K562 (cell line): ENCODE results near the gene ZCCHC14. TPM values are rescaled to one million over a fixed set of nuclear protein-coding genes. Genes with fewer than 3 reads are reported as not detected.

Experiments
- ATAC-seq: fragments of 200-7000 bp; cut with Tn5 transposase; 3 replicates; pipeline ENCODE4 v1.9.1; 2020; ENCODE audit warnings: moderate library complexity
- BruUV-seq: library from RNA; stranded (reverse); fragments of 400-500 nt; replicated peaks from 2 replicates; lab custom pipeline; 2021; lab: Mats Ljungman, UMichigan
- CTCF ChIA-PET: fragments of 300-600 bp; formaldehyde crosslinking; extraction: SDS; loops from one replicate; lab custom pipeline; 2021; ENCODE audit warnings: low intra/inter-chr PET ratio; lab: Yijun Ruan, JAX
- POLR2A ChIA-PET: fragments of 300-600, 350-650 bp; sonication (Branson Sonifier 250); formaldehyde crosslinking; extraction: SDS; loops from one replicate; lab custom pipeline; 2021; ENCODE audit warnings: antibody characterized with exemption, inconsistent platforms; lab: Yijun Ruan, JAX
- DNase-seq, 4 experiments: peaks; one replicate each; pipeline versions ENCODE4 v3.0.0 to v3.0.0-alpha.2; 2011 to 2018; ENCODE audit warnings: low spot score in 3 of 4, mixed read lengths in 3 of 4; ENCODE audit errors: extremely low read depth in 1 of 4
- FAIRE-seq: peaks from 2 replicates; lab custom pipeline; 2011; peaks lifted over from hg19 to GRCh38; lab: Jason Lieb, UNC
- H2AFZ ChIP-seq: 2 replicates; pipeline ENCODE4 v1.6.0; 2011; ENCODE audit warnings: low read depth, low read length, control low read depth, inconsistent platforms
- H3K27ac ChIP-seq: fragments of 200-600 bp; 3 replicates; pipeline ENCODE4 v1.8.0; 2011; ENCODE audit warnings: low read depth, mild to moderate bottlenecking, control low read depth, inconsistent platforms, low read length, moderate library complexity, mixed read lengths; ENCODE audit errors: extremely low read depth
- H3K27me3 ChIP-seq, 2 experiments: fragments of 300-600 bp in 1 of 2; 2 replicates in 1 of 2; 3 replicates in 1 of 2; pipeline versions ENCODE4 v1.6.0 to v1.8.0; 2011; ENCODE audit warnings: inconsistent platforms in 2 of 2, low read length in 2 of 2, mild to moderate bottlenecking in 1 of 2, mixed read lengths in 1 of 2, moderate library complexity in 1 of 2; ENCODE audit not compliant: control insufficient read depth in 2 of 2, insufficient read depth in 2 of 2
- H3K36me3 ChIP-seq: fragments of 300-600 bp; 3 replicates; pipeline ENCODE4 v1.8.0; 2011; ENCODE audit warnings: mild to moderate bottlenecking, low read length, inconsistent platforms; ENCODE audit not compliant: control insufficient read depth, insufficient read depth
- H3K4me1 ChIP-seq, 2 experiments: fragments of 200-600 bp in 1 of 2; replicated peaks in 1 of 2; 2 replicates in 1 of 2; 3 replicates in 1 of 2; pipeline versions ENCODE4 v1.5.1 to v1.8.0; 2011; ENCODE audit warnings: inconsistent platforms in 2 of 2, low read length in 2 of 2, mild to moderate bottlenecking in 1 of 2, mixed read lengths in 1 of 2, moderate library complexity in 1 of 2; ENCODE audit not compliant: control insufficient read depth in 2 of 2, insufficient read depth in 2 of 2
- H3K4me2 ChIP-seq: 2 replicates; pipeline ENCODE4 v1.6.1; 2011; ENCODE audit warnings: low read length, control low read depth, inconsistent platforms, mixed read lengths; ENCODE audit not compliant: insufficient read depth
- H3K4me3 ChIP-seq: fragments of 200-600 bp; sonication (generic), shearing (Covaris generic); 2 replicates; pipeline ENCODE4 v1.5.1; 2016; ENCODE audit warnings: control low read depth, inconsistent platforms
- H3K79me2 ChIP-seq: fragments of 200-600 bp; 3 replicates; pipeline ENCODE4 v1.8.0; 2011; ENCODE audit warnings: low read length, inconsistent platforms; ENCODE audit not compliant: control insufficient read depth, insufficient read depth
- H3K9ac ChIP-seq, 2 experiments: 2 replicates each; pipeline versions ENCODE4 v1.6.0 to v1.6.1; 2011; ENCODE audit warnings: low read depth in 2 of 2, low read length in 2 of 2, control low read depth in 1 of 2, inconsistent platforms in 1 of 2, mild to moderate bottlenecking in 1 of 2, mixed read lengths in 1 of 2; ENCODE audit not compliant: insufficient read depth in 1 of 2
- H3K9me1 ChIP-seq: one replicate; pipeline ENCODE4 v1.6.0; 2011; ENCODE audit warnings: inconsistent platforms, mild to moderate bottlenecking, low read length, moderate library complexity; ENCODE audit not compliant: control insufficient read depth, insufficient read depth
- H3K9me3 ChIP-seq: replicated peaks from 2 replicates; pipeline ENCODE4 v1.5.1; 2011; ENCODE audit warnings: low read depth, low read length, inconsistent platforms; ENCODE audit not compliant: control insufficient read depth, insufficient read depth
- H4K20me1 ChIP-seq: replicated peaks from 2 replicates; pipeline ENCODE4 v1.6.1; 2011; ENCODE audit warnings: low read length, inconsistent platforms, mixed read lengths; ENCODE audit not compliant: control insufficient read depth, insufficient read depth
- BRCA1 ChIP-seq, 2 experiments: fragments of 450-650 bp in 1 of 2; sonication (generic) in 1 of 2; formaldehyde crosslinking in 1 of 2; IDR thresholded peaks; 2 replicates each; pipeline versions ENCODE4 v1.5.0 to v1.6.1; 2017 to 2020; ENCODE audit warnings: mild to moderate bottlenecking in 1 of 2, missing genetic modification reagents in 1 of 2
- DACH1 ChIP-seq: fragments of 450-650 bp; IDR thresholded peaks from 2 replicates; pipeline ENCODE4 v1.6.1; 2018; ENCODE audit not compliant: partially characterized antibody
- EP400 ChIP-seq: fragments of 450-650 bp; IDR thresholded peaks from 2 replicates; pipeline ENCODE4 v1.6.1; 2017; ENCODE audit warnings: antibody characterized with exemption, mild to moderate bottlenecking, moderate library complexity
- HINFP ChIP-seq: fragments of 450-650 bp; conservative IDR thresholded peaks from 2 replicates; pipeline ENCODE4 v1.6.1; 2016; ENCODE audit warnings: missing genetic modification characterization, low read depth, mild to moderate bottlenecking, control low read depth, missing compliant biosample characterization
- HOXB6 ChIP-seq: fragments of 250-450 bp; sonication (Bioruptor Pico); IDR thresholded peaks from 2 replicates; pipeline ENCODE4 v1.5.1; 2022; ENCODE audit warnings: mild to moderate bottlenecking, borderline replicate concordance
- MECOM ChIP-seq: fragments of 250-450 bp; sonication (Bioruptor Pico); IDR thresholded peaks from 2 replicates; pipeline ENCODE4 v1.8.0; 2022; ENCODE audit warnings: inconsistent platforms
- NFIC ChIP-seq: fragments of 450-650 bp; IDR thresholded peaks from 2 replicates; pipeline ENCODE4 v1.6.1; 2017; ENCODE audit warnings: mild to moderate bottlenecking, inconsistent platforms
- PHTF2 ChIP-seq: fragments of 250-450 bp; sonication (Bioruptor Pico); IDR thresholded peaks from 2 replicates; pipeline ENCODE4 v1.5.0; 2021; ENCODE audit warnings: mild to moderate bottlenecking
- TRIM25 ChIP-seq: fragments of 450-650 bp; IDR thresholded peaks from 2 replicates; pipeline ENCODE4 v1.7.0; 2016; ENCODE audit warnings: borderline replicate concordance
- ZC3H11A ChIP-seq: IDR thresholded peaks from 2 replicates; pipeline ENCODE4 v1.6.1; 2012; ENCODE audit warnings: low read depth, low read length, improper control_type of control experiment
- ZNF239 ChIP-seq: fragments of 250-450 bp; sonication (Bioruptor Pico); IDR thresholded peaks from 2 replicates; pipeline ENCODE4 v1.4.0; 2020; ENCODE audit warnings: mild to moderate bottlenecking
- ZNF347 ChIP-seq: fragments of 450-650 bp; formaldehyde crosslinking; IDR thresholded peaks from 2 replicates; pipeline ENCODE4 v1.4.0; 2020; ENCODE audit warnings: low read depth, mild to moderate bottlenecking, moderate library complexity
- ZNF589 ChIP-seq: fragments of 200-800 bp; sonication (Bioruptor generic); IDR thresholded peaks from 2 replicates; pipeline ENCODE4 v1.6.1; 2016; ENCODE audit warnings: low read depth, missing genetic modification characterization, missing compliant biosample characterization
- WGBS: fragments of 100-300 bp; shearing (Covaris generic); methylation state at CpG from one replicate; pipeline ENCODE4 v1.1.6; 2016; ENCODE audit warnings: low coverage, mixed read lengths; ENCODE audit not compliant: insufficient coverage; ENCODE audit errors: missing lambda C conversion rate; 5-methylcytosine and 5-hydroxymethylcytosine counted together
- in situ Hi-C: fragments of 300-500 bp; cut with MboI; formaldehyde crosslinking; loops from 4 replicates; pipeline ENCODE4 v1.15.0; 2018; ENCODE audit warnings: inconsistent platforms, mixed read lengths
- intact Hi-C: fragments of 100-400 bp; cut with micrococcal nuclease; formaldehyde crosslinking; loops from 2 replicates; pipeline ENCODE4 v1.14.2; 2022
- polyA plus RNA-seq, 8 experiments: library from polyadenylated mRNA; depleted of rRNA in 4 of 8; stranded (reverse) in 5 of 8; unstranded in 3 of 8; fragments of >200 nt; fragmentation: Nextera tagmentation in 2 of 8; fragmentation: Illumina TruSeq in 1 of 8; extraction: Ambion mirVana in 2 of 8; extraction: Trizol in 1 of 8; gene quantifications; 2 replicates each; pipeline versions ENCODE4 v1.2.1 to v1.2.3, GENCODE V29; 2011 to 2014; ENCODE audit warnings: inconsistent platforms in 1 of 8, missing spikeins in 1 of 8
- total RNA-seq, 7 experiments: library from RNA; depleted of rRNA in 6 of 7; stranded (reverse); fragments of >200 nt in 6 of 7; fragmentation: Illumina TruSeq in 2 of 7; extraction: Trizol in 2 of 7; gene quantifications; 2 replicates each; pipeline versions ENCODE4 v1.2.1 to v1.2.3, GENCODE V29; 2011 to 2021; ENCODE audit warnings: low replicate concordance in 1 of 7
- TF ChIP-seq, protein P1 (sequence below): fragments of 450-650 bp; IDR thresholded peaks from 2 replicates; pipeline ENCODE4 v1.7.1; 2018; ENCODE audit warnings: mild to moderate bottlenecking, low read depth; ENCODE audit not compliant: partially characterized antibody

ZCCHC14 gene
- total and polyA plus RNA-seq, 9 of the 15 experiments (the other 6 are each of a cell fraction or from before 2014, with no cell fraction given), result 1.5 to 12.4 (median 2.9) TPM

DNA sequence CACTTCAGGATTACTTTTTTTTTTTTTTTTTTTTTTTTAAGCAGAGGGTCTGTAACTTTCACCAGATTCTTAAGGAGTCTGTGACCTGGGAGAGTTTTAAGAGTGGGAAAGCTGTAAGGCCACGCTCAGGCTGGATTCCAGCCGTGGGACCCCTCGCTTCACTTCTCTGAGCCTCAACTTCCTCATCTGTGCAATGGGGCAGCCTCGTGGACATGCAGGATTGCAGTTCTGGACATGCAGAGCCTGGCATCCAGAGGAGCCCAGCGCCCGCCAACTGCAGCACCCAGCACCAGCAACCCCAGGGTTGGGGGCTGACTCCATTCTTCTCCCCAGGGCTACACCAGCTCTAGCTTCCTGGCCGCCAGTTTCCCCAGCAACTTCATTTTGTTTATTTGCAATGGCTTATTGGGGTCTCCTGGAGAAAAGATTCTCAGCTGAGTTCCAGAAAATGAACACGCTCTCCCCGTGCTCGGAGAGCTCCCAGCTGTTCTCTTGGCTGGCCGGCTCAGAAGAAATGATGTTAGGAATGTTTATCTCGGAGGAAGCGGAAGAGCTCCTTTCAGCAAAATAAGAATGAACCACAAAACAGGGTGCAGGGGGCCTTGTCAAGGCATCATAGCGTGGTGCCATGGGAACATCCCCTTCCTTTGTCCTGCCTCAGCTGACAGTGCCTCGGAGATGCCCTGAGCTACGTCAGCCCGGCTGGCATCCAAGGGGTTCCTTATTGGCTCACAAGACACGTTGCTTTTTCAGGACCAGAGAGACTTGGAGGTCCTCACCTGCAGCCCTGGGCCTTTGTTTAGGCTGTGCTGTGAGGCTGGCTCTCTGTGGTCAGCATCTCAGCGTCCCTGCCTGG lies 22.9 kb upstream of the ZCCHC14 start:
- no peak overlapping the region for H3K9ac ChIP-seq
- no peak overlapping the region for H3K27ac ChIP-seq
- no peaks in the 10 kb centered on the region for H3K36me3 ChIP-seq
- peaks cover 28 to 56% of the 10 kb centered on the region in 2 experiments for H3K27me3 ChIP-seq
- H3K9me1 ChIP-seq, result no peaks in the 10 kb centered on the region
- no peaks in the 10 kb centered on the region; the same call in 1 of the 2 replicates for H4K20me1 ChIP-seq
- WGBS, result 6% methylated on average over 17 of the region's 19 CpGs
- in situ Hi-C loops (no loop called here), intact Hi-C loops (no loop called here)
- CTCF ChIA-PET, result no interaction called here
- H3K4me3 ChIP-seq, result no peak overlapping the region
- peaks cover 0 to 3% of the 10 kb centered on the region in 2 experiments; a peak in 2 of 5 replicates for H3K4me1 ChIP-seq
- ATAC-seq (no peak), FAIRE-seq (no peak), DNase-seq (no peak)
- H3K9me3 ChIP-seq, result no peaks in the 10 kb centered on the region
- H2AFZ ChIP-seq, result no peak overlapping the region
- BruUV-seq, result no TSS peak
- POLR2A ChIA-PET, result interaction anchor here (1.5 kb wide), 1 partner anchor 45 kb away, joined by 4 read pairs; no protein-coding TSS in a partner anchor
- H3K4me2 ChIP-seq, result no peak overlapping the region
- no peaks in the 10 kb centered on the region for H3K79me2 ChIP-seq
- TF ChIP-seq HINFP (tag) (no peak), MECOM (CRISPR knock-in tag) (no peak), PHTF2 (no peak), ZNF347 (CRISPR knock-in tag) (no peak), DACH1 (no peak), ZC3H11A (no peak), HOXB6 (CRISPR knock-in tag) (no peak), ZNF589 (CRISPR knock-in tag) (no peak), EP400 (no peak), BRCA1 (IDR thresholded peaks at IDR 0.05) (no peak), BRCA1 (CRISPR knock-in tag; IDR thresholded peaks at IDR 0.05) (no peak), TRIM25 (no peak), NFIC (no peak), ZNF239 (CRISPR knock-in tag) (no peak)
- TF ChIP-seq, protein P1, sequence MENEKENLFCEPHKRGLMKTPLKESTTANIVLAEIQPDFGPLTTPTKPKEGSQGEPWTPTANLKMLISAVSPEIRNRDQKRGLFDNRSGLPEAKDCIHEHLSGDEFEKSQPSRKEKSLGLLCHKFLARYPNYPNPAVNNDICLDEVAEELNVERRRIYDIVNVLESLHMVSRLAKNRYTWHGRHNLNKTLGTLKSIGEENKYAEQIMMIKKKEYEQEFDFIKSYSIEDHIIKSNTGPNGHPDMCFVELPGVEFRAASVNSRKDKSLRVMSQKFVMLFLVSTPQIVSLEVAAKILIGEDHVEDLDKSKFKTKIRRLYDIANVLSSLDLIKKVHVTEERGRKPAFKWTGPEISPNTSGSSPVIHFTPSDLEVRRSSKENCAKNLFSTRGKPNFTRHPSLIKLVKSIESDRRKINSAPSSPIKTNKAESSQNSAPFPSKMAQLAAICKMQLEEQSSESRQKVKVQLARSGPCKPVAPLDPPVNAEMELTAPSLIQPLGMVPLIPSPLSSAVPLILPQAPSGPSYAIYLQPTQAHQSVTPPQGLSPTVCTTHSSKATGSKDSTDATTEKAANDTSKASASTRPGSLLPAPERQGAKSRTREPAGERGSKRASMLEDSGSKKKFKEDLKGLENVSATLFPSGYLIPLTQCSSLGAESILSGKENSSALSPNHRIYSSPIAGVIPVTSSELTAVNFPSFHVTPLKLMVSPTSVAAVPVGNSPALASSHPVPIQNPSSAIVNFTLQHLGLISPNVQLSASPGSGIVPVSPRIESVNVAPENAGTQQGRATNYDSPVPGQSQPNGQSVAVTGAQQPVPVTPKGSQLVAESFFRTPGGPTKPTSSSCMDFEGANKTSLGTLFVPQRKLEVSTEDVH, result no peak
